Loucy (cell line): ENCODE data around the gene HDDC2.

Experiments used
- H2AFZ ChIP-seq: fragments of 200-600 bp; sonication (generic); 2 replicates; pipeline ENCODE4 v1.6.0; 2016; ENCODE audit warnings: antibody characterized with exemption, mild to moderate bottlenecking, low read length, moderate library complexity
- H3F3A ChIP-seq: fragments of 200-600 bp; 2 replicates; pipeline ENCODE4 v1.6.0; 2016; ENCODE audit warnings: antibody characterized with exemption, low read depth, mild to moderate bottlenecking
- H3K27me3 ChIP-seq: fragments of 200-600 bp; sonication (generic); 2 replicates; pipeline ENCODE4 v1.6.1; 2014; ENCODE audit warnings: low read length, mild to moderate bottlenecking; ENCODE audit not compliant: insufficient read depth, poor library complexity, severe bottlenecking
- H3K36me3 ChIP-seq: fragments of 200-600 bp; sonication (generic); 2 replicates; pipeline ENCODE4 v1.6.1; 2016; ENCODE audit warnings: low read length; ENCODE audit not compliant: insufficient read depth
- H3K4me1 ChIP-seq: fragments of 200-600 bp; sonication (generic); 2 replicates; pipeline ENCODE4 v1.5.1; 2014; ENCODE audit warnings: low read length, mild to moderate bottlenecking; ENCODE audit not compliant: insufficient read depth, poor library complexity, severe bottlenecking
- H3K4me2 ChIP-seq: fragments of 200-600 bp; sonication (generic); 2 replicates; pipeline ENCODE4 v1.6.0; 2014; ENCODE audit warnings: antibody characterized with exemption, low read length, low read depth, mild to moderate bottlenecking; ENCODE audit not compliant: poor library complexity, severe bottlenecking
- H3K4me3 ChIP-seq: fragments of 200-600 bp; sonication (generic); 2 replicates; pipeline ENCODE4 v1.5.1; 2014; ENCODE audit warnings: low read length, mild to moderate bottlenecking, mixed read lengths; ENCODE audit not compliant: poor library complexity, severe bottlenecking
- H3K79me2 ChIP-seq: fragments of 200-600 bp; sonication (generic); 2 replicates; pipeline ENCODE4 v1.6.1; 2014; ENCODE audit warnings: low read length; ENCODE audit not compliant: insufficient read depth
- H3K9ac ChIP-seq: fragments of 200-600 bp; sonication (generic); 2 replicates; pipeline ENCODE4 v1.6.0; 2014; ENCODE audit warnings: mild to moderate bottlenecking, low read depth, low read length, moderate library complexity; ENCODE audit not compliant: poor library complexity, severe bottlenecking
- H3K9me2 ChIP-seq: fragments of 200-600 bp; sonication (generic); replicated peaks from 2 replicates; pipeline ENCODE4 v1.6.1; 2016; ENCODE audit warnings: low read depth, low read length, mixed read lengths
- H3K9me3 ChIP-seq: fragments of 200-600 bp; sonication (generic); 2 replicates; pipeline ENCODE4 v1.6.1; 2014; ENCODE audit warnings: mild to moderate bottlenecking, antibody characterized with exemption, low read length, low read depth; ENCODE audit not compliant: insufficient read depth
- H4K20me1 ChIP-seq: fragments of 200-600 bp; sonication (generic); 2 replicates; pipeline ENCODE4 v1.6.0; 2014; ENCODE audit warnings: antibody characterized with exemption, low read length, mild to moderate bottlenecking; ENCODE audit not compliant: insufficient read depth, poor library complexity, severe bottlenecking
- EZH2phosphoT487 ChIP-seq: fragments of 200-600 bp; IDR thresholded peaks from 2 replicates; pipeline ENCODE4 v1.6.1; 2018; ENCODE audit warnings: antibody characterized with exemption, mild to moderate bottlenecking, moderate library complexity, borderline replicate concordance
- TF ChIP-seq, protein P1 (sequence below): fragments of 200-600 bp; sonication (generic); conservative IDR thresholded peaks from 2 replicates; pipeline ENCODE4 v1.5.1; 2014; ENCODE audit warnings: mild to moderate bottlenecking, antibody characterized with exemption, low read length

Gene HDDC2

DNA sequence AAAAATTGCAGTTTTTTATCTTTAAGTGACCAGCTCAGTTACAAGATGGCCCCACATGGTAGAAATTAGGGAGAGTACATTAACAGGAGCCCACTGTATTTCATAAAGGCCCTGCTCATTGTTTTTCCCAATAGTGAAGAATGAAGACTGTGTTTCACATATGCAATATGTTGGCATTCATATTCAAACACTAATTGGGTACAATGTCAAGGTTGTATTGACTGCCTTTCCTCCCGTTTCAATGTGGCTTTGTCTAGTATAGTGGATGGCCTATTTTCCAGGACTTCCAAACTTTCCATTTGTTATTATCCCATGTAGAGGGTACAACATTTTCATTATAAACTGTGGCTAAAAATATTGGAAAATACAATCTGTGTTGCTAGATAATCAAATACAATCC, 51.3 kb downstream of the HDDC2 start:
- H3K9me3 ChIP-seq = no peaks in the 10 kb centered on the region
- H3K36me3 ChIP-seq = no peaks in the 10 kb centered on the region
- TF ChIP-seq, protein P1, sequence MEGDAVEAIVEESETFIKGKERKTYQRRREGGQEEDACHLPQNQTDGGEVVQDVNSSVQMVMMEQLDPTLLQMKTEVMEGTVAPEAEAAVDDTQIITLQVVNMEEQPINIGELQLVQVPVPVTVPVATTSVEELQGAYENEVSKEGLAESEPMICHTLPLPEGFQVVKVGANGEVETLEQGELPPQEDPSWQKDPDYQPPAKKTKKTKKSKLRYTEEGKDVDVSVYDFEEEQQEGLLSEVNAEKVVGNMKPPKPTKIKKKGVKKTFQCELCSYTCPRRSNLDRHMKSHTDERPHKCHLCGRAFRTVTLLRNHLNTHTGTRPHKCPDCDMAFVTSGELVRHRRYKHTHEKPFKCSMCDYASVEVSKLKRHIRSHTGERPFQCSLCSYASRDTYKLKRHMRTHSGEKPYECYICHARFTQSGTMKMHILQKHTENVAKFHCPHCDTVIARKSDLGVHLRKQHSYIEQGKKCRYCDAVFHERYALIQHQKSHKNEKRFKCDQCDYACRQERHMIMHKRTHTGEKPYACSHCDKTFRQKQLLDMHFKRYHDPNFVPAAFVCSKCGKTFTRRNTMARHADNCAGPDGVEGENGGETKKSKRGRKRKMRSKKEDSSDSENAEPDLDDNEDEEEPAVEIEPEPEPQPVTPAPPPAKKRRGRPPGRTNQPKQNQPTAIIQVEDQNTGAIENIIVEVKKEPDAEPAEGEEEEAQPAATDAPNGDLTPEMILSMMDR = no peak
- no peak for TF ChIP-seq EZH2phosphoT487
- no peaks in the 10 kb centered on the region for H3K9me2 ChIP-seq
- H3K4me3 ChIP-seq = no peak overlapping the region
- H3F3A ChIP-seq = no peaks in the 10 kb centered on the region
- no peaks in the 10 kb centered on the region for H3K4me1 ChIP-seq
- no peaks in the 10 kb centered on the region for H3K27me3 ChIP-seq
- H3K4me2 ChIP-seq = no peak overlapping the region
- H3K79me2 ChIP-seq = no peaks in the 10 kb centered on the region
- H3K9ac ChIP-seq = no peak overlapping the region
- no peaks in the 10 kb centered on the region for H4K20me1 ChIP-seq
- no peak overlapping the region for H2AFZ ChIP-seq

DNA sequence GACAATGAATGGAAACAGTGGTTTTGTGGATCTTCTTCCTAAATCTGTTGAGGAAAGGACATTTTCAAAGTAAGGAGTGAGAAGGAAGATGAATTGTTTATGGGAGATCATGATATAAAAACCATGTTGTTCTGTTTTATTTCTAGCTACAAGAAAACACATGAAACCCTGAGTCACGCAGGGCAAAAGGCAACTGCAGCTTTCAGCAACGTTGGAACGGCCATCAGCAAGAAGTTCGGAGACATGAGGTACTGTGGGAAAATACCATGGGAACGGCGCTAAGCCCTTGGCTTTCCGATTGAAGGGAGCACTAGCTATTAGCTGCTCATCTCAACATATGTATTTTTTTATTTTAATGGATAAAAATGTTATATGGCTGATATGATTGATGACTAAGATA, 53.6 kb downstream of the HDDC2 start:
- no peaks in the 10 kb centered on the region for H3K9me3 ChIP-seq
- no peak for TF ChIP-seq EZH2phosphoT487
- TF ChIP-seq, protein P1 = no peak
- H3F3A ChIP-seq = no peaks in the 10 kb centered on the region
- H3K9me2 ChIP-seq = no peaks in the 10 kb centered on the region
- H3K4me1 ChIP-seq = no peaks in the 10 kb centered on the region
- H4K20me1 ChIP-seq = no peaks in the 10 kb centered on the region
- H3K4me3 ChIP-seq = no peak overlapping the region
- H3K36me3 ChIP-seq = no peaks in the 10 kb centered on the region
- H3K4me2 ChIP-seq = no peak overlapping the region
- no peak overlapping the region for H2AFZ ChIP-seq
- no peaks in the 10 kb centered on the region for H3K79me2 ChIP-seq
- H3K27me3 ChIP-seq = no peaks in the 10 kb centered on the region
- H3K9ac ChIP-seq = no peak overlapping the region

DNA sequence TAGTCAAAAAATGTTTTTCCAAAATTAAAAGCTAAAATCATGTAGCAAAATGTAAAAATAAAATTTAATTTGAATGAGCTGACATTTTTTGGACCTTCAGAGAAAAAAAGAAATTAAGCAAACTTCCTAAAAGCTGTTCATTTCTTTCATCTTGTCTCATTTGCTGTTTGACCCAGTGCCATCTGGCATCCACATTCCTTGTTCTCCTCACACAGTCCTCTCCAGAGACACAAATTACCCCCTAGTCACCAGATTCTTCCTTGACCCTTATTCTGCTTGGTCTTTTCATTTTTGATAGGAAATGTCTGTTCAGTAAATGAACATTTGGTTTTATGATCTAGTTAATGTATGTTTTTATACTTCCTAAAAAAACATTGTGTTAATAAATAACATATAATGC, 55.2 kb downstream of the HDDC2 start:
- no peaks in the 10 kb centered on the region for H3K36me3 ChIP-seq
- TF ChIP-seq, protein P1 = no peak
- TF ChIP-seq EZH2phosphoT487 = no peak
- no peak overlapping the region for H2AFZ ChIP-seq
- H3K4me2 ChIP-seq = no peak overlapping the region
- H3K27me3 ChIP-seq = no peaks in the 10 kb centered on the region
- H3K4me1 ChIP-seq = no peaks in the 10 kb centered on the region
- no peaks in the 10 kb centered on the region for H3K9me2 ChIP-seq
- no peak overlapping the region for H3K9ac ChIP-seq
- H3K79me2 ChIP-seq = no peaks in the 10 kb centered on the region
- no peaks in the 10 kb centered on the region for H3K9me3 ChIP-seq
- H3K4me3 ChIP-seq = no peak overlapping the region
- no peaks in the 10 kb centered on the region for H3F3A ChIP-seq
- H4K20me1 ChIP-seq = no peaks in the 10 kb centered on the region
